HEK293T (cell line): ENCODE data around the gene DNAJC28.

Experiments
- CTCF ChIA-PET: fragments of 350-600 bp; formaldehyde crosslinking; extraction: SDS; loops from one replicate; lab custom pipeline; 2021; ENCODE audit warnings: antibody characterized with exemption, inconsistent platforms; lab: Yijun Ruan, JAX
- POLR2A ChIA-PET: fragments of 350-600 bp; formaldehyde crosslinking; extraction: SDS; loops from one replicate; lab custom pipeline; 2020; ENCODE audit warnings: antibody characterized with exemption, inconsistent platforms; lab: Yijun Ruan, JAX
- DNase-seq: peaks from one replicate; pipeline ENCODE4 v3.0.0; 2012; ENCODE audit warnings: mixed read lengths; ENCODE audit errors: extremely low spot score
- ARNT ChIP-seq: fragments of 450-650 bp; IDR thresholded peaks from 2 replicates; pipeline ENCODE4 v1.6.1; 2017; ENCODE audit warnings: mild to moderate bottlenecking
- BHLHE40 ChIP-seq: fragments of 450-650 bp; IDR thresholded peaks from 2 replicates; pipeline ENCODE4 v1.6.1; 2016; ENCODE audit warnings: mild to moderate bottlenecking, moderate library complexity, borderline replicate concordance
- CTBP1 ChIP-seq: fragments of 450-650 bp; IDR thresholded peaks from 2 replicates; pipeline ENCODE4 v1.6.1; 2016; ENCODE audit warnings: borderline replicate concordance
- ELF4 ChIP-seq: fragments of 450-650 bp; IDR thresholded peaks from 2 replicates; pipeline ENCODE4 v1.6.1; 2017; ENCODE audit warnings: antibody characterized with exemption
- FOXA1 ChIP-seq: fragments of 450-650 bp; IDR thresholded peaks from 2 replicates; pipeline ENCODE4 v1.6.1; 2016; ENCODE audit warnings: mild to moderate bottlenecking
- FOXK2 ChIP-seq: fragments of 450-650 bp; IDR thresholded peaks from 2 replicates; pipeline ENCODE4 v1.6.1; 2016; ENCODE audit warnings: mild to moderate bottlenecking
- FOXM1 ChIP-seq: fragments of 450-650 bp; IDR thresholded peaks from 2 replicates; pipeline ENCODE4 v1.6.1; 2017; ENCODE audit warnings: mild to moderate bottlenecking, borderline replicate concordance
- HDGF ChIP-seq: fragments of 450-650 bp; IDR thresholded peaks from 2 replicates; pipeline ENCODE4 v1.6.1; 2017; ENCODE audit warnings: antibody characterized with exemption, borderline replicate concordance
- L3MBTL2 ChIP-seq: fragments of 450-650 bp; conservative IDR thresholded peaks from 2 replicates; pipeline ENCODE4 v1.6.1; 2016; ENCODE audit warnings: mild to moderate bottlenecking
- LEF1 ChIP-seq: fragments of 450-650 bp; IDR thresholded peaks from 2 replicates; pipeline ENCODE4 v1.6.1; 2017; ENCODE audit warnings: mild to moderate bottlenecking, borderline replicate concordance
- NFRKB ChIP-seq: fragments of 450-650 bp; IDR thresholded peaks from 2 replicates; pipeline ENCODE4 v1.6.1; 2016; ENCODE audit warnings: mild to moderate bottlenecking, moderate library complexity
- PKNOX1 ChIP-seq: fragments of 450-650 bp; IDR thresholded peaks from 2 replicates; pipeline ENCODE4 v1.6.1; 2016
- SP1 ChIP-seq: fragments of 450-650 bp; IDR thresholded peaks from 2 replicates; pipeline ENCODE4 v1.6.1; 2017
- SUZ12 ChIP-seq: fragments of 450-650 bp; IDR thresholded peaks from 2 replicates; pipeline ENCODE4 v1.6.1; 2016; ENCODE audit warnings: mild to moderate bottlenecking
- TARDBP ChIP-seq: fragments of 450-650 bp; IDR thresholded peaks from 2 replicates; pipeline ENCODE4 v1.6.1; 2016
- ZNF384 ChIP-seq: fragments of 450-650 bp; IDR thresholded peaks from 2 replicates; pipeline ENCODE4 v1.6.1; 2016

Gene DNAJC28

DNA sequence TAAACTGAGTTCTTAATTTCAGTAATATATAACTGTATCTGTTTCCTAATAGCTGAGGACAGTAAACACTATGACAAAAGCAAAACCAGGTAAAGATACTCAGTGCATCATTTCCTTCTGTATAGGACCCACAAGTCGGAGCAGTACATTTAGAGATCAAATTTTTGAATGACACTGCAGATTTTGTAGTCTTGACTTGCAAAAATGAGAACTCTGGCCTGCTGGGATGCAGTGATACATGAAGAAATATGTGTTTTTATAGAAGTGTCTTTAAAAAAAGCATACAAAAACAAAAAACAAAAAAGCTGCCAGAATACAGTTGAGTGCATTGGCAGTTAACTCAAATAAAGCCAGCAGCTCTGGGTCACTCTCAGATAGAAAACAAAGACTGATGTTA is 31.4 kb upstream of the DNAJC28 start:
- POLR2A ChIA-PET, result no interaction called here
- no peak for DNase-seq
- no peak for TF ChIP-seq CTBP1
- no peak for TF ChIP-seq SP1
- TF ChIP-seq ELF4, result no peak
- no peak for TF ChIP-seq FOXK2
- TF ChIP-seq HDGF, result no peak
- TF ChIP-seq BHLHE40, result no peak
- TF ChIP-seq ARNT, result no peak
- no peak for TF ChIP-seq PKNOX1
- no peak for TF ChIP-seq TARDBP
- no peak for TF ChIP-seq FOXA1
- TF ChIP-seq SUZ12, result no peak
- TF ChIP-seq ZNF384, result no peak
- TF ChIP-seq L3MBTL2, result no peak
- TF ChIP-seq LEF1, result no peak
- CTCF ChIA-PET, result no interaction called here

DNA sequence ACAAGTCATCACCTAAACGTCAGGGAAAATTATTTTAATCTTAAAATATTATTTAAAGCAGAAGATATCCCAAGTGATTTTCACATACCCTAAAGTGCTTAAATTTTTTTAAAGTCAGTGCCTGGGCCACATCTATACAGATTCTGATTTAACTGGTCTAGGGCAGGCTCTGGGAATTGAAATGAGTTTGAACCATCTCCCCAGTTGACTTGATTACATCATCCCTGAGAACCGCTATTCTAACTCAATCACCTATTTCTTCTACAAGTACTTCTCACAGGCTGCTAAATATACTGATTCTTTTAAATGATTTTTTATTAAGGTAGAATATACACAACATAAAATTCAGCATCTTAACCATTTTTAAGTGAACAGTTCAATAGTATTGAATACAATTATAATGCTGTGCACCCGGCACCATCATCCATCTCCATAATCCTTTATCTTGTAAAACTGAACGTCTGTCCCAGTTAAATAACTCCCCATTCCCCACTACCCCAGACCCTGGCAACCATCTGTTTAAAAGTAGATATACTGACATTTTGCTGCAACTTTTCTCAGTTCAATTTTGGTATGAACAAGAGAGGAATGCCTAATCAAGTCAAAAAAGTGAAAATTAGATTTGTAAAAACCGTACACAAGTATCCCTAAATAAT is 30.9 kb upstream of the DNAJC28 start:
- ChIA-PET CTCF (no interaction called here), POLR2A (no interaction called here)
- TF ChIP-seq ARNT (no peak), SUZ12 (no peak), LEF1 (no peak), PKNOX1 (no peak), L3MBTL2 (no peak)
- no peak for DNase-seq

DNA sequence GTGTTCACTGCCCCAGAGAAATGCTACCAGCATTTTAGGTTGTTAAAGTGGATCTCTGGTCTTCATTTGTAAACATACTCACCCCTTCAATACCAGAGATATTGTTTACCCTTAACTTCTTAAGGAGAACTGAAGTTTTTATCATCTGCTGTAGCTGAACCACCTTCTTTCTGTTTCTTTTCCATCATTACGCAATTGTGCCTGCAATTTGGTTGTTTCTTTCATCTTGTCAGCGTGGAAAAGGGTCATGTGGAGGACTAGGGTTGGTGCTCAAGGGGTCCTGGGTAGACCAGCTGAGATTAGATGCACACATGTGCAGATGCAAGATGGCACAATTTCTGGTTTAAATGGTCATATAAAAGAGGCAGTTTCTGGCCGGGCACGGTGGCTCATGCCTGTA is 27.4 kb upstream of the DNAJC28 start:
- POLR2A ChIA-PET, result no interaction called here
- TF ChIP-seq TARDBP (no peak), HDGF (no peak), SP1 (no peak), ELF4 (no peak), FOXM1 (no peak), PKNOX1 (no peak), FOXK2 (no peak), L3MBTL2 (no peak), ZNF384 (no peak), SUZ12 (no peak), CTBP1 (no peak), NFRKB (no peak), LEF1 (no peak), FOXA1 (no peak), ARNT (no peak)
- DNase-seq, result no peak
- CTCF ChIA-PET, result no interaction called here

- CTCF ChIA-PET, result interaction anchor here (1.1 kb wide), 1 partner anchor 34 kb away, joined by 3 read pairs; no protein-coding TSS in a partner anchor
- TF ChIP-seq TARDBP (no peak), BHLHE40 (no peak), FOXA1 (no peak), SUZ12 (no peak)
- POLR2A ChIA-PET, result interaction anchor here (0.9 kb wide), 1 partner anchor 23 kb away, joined by 3 read pairs; the partner anchor contains the start of gene DNAJC28
- DNase-seq, result no peak
Measured at GRCh38 chr21:33514229-33514628, 22.7 kb upstream of the DNAJC28 start.

DNA sequence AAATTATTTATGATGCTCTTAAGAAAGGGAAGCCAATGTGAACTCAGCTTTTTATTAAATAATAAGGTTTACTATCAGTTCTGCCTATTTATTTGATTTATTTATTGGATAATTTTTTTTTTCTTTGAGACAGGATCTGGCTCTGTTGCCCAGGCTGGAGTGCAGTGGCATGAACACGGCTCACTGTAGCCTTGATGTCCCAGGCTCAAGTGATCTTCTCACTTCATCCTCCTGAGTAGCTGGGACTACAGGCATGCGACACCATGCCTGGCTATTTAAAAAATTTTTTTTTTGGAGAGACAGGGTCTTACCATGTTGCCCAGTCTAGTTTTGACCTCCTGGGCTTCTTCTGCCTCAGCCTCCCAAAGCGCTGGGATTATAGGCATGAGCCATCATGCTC is 21.0 kb upstream of the DNAJC28 start:
- ChIA-PET POLR2A (no interaction called here), CTCF (no interaction called here)

More for the DNA sequence above, 21.0 kb upstream of the DNAJC28 start:
- no peak for TF ChIP-seq SUZ12
- TF ChIP-seq LEF1, result no peak
- no peak for TF ChIP-seq L3MBTL2
- TF ChIP-seq CTBP1, result no peak
- TF ChIP-seq ARNT, result no peak
- no peak for TF ChIP-seq TARDBP
- TF ChIP-seq BHLHE40, result no peak
- no peak for TF ChIP-seq FOXK2
- no peak for TF ChIP-seq HDGF
- TF ChIP-seq PKNOX1, result no peak
- no peak for TF ChIP-seq ZNF384
- no peak for TF ChIP-seq SP1
- TF ChIP-seq FOXA1, result no peak
- no peak for DNase-seq
